HEK293T (cell line): ENCODE data around the gene KCNQ1.

Source experiments
- CTCF ChIA-PET: fragments of 350-600 bp; formaldehyde crosslinking; extraction: SDS; loops from one replicate; lab custom pipeline; 2021; ENCODE audit warnings: antibody characterized with exemption, inconsistent platforms; lab: Yijun Ruan, JAX
- POLR2A ChIA-PET: fragments of 350-600 bp; formaldehyde crosslinking; extraction: SDS; loops from one replicate; lab custom pipeline; 2020; ENCODE audit warnings: antibody characterized with exemption, inconsistent platforms; lab: Yijun Ruan, JAX
- DNase-seq: peaks from one replicate; pipeline ENCODE4 v3.0.0; 2012; ENCODE audit warnings: mixed read lengths; ENCODE audit errors: extremely low spot score
- ARNT ChIP-seq: fragments of 450-650 bp; IDR thresholded peaks from 2 replicates; pipeline ENCODE4 v1.6.1; 2017; ENCODE audit warnings: mild to moderate bottlenecking
- BHLHE40 ChIP-seq: fragments of 450-650 bp; IDR thresholded peaks from 2 replicates; pipeline ENCODE4 v1.6.1; 2016; ENCODE audit warnings: mild to moderate bottlenecking, moderate library complexity, borderline replicate concordance
- CTBP1 ChIP-seq: fragments of 450-650 bp; IDR thresholded peaks from 2 replicates; pipeline ENCODE4 v1.6.1; 2016; ENCODE audit warnings: borderline replicate concordance
- ELF4 ChIP-seq: fragments of 450-650 bp; IDR thresholded peaks from 2 replicates; pipeline ENCODE4 v1.6.1; 2017; ENCODE audit warnings: antibody characterized with exemption
- FOXA1 ChIP-seq: fragments of 450-650 bp; IDR thresholded peaks from 2 replicates; pipeline ENCODE4 v1.6.1; 2016; ENCODE audit warnings: mild to moderate bottlenecking
- FOXK2 ChIP-seq: fragments of 450-650 bp; IDR thresholded peaks from 2 replicates; pipeline ENCODE4 v1.6.1; 2016; ENCODE audit warnings: mild to moderate bottlenecking
- FOXM1 ChIP-seq: fragments of 450-650 bp; IDR thresholded peaks from 2 replicates; pipeline ENCODE4 v1.6.1; 2017; ENCODE audit warnings: mild to moderate bottlenecking, borderline replicate concordance
- HDGF ChIP-seq: fragments of 450-650 bp; IDR thresholded peaks from 2 replicates; pipeline ENCODE4 v1.6.1; 2017; ENCODE audit warnings: antibody characterized with exemption, borderline replicate concordance
- L3MBTL2 ChIP-seq: fragments of 450-650 bp; conservative IDR thresholded peaks from 2 replicates; pipeline ENCODE4 v1.6.1; 2016; ENCODE audit warnings: mild to moderate bottlenecking
- LEF1 ChIP-seq: fragments of 450-650 bp; IDR thresholded peaks from 2 replicates; pipeline ENCODE4 v1.6.1; 2017; ENCODE audit warnings: mild to moderate bottlenecking, borderline replicate concordance
- NFRKB ChIP-seq: fragments of 450-650 bp; IDR thresholded peaks from 2 replicates; pipeline ENCODE4 v1.6.1; 2016; ENCODE audit warnings: mild to moderate bottlenecking, moderate library complexity
- PKNOX1 ChIP-seq: fragments of 450-650 bp; IDR thresholded peaks from 2 replicates; pipeline ENCODE4 v1.6.1; 2016
- SP1 ChIP-seq: fragments of 450-650 bp; IDR thresholded peaks from 2 replicates; pipeline ENCODE4 v1.6.1; 2017
- SUZ12 ChIP-seq: fragments of 450-650 bp; IDR thresholded peaks from 2 replicates; pipeline ENCODE4 v1.6.1; 2016; ENCODE audit warnings: mild to moderate bottlenecking
- TARDBP ChIP-seq: fragments of 450-650 bp; IDR thresholded peaks from 2 replicates; pipeline ENCODE4 v1.6.1; 2016
- ZNF384 ChIP-seq: fragments of 450-650 bp; IDR thresholded peaks from 2 replicates; pipeline ENCODE4 v1.6.1; 2016

KCNQ1 gene

GRCh38 chr11:2521081-2521732 is 76.4 kb downstream of the KCNQ1 start:
- ChIA-PET CTCF (no interaction called here), POLR2A (no interaction called here)
- no peak for DNase-seq
- TF ChIP-seq CTBP1 = no peak

GRCh38 chr11:2521733-2522630 is 77.2 kb downstream of the KCNQ1 start:
- DNase-seq = no peak
- ChIA-PET POLR2A (no interaction called here), CTCF (interaction anchor here (0.6 kb wide), 1 partner anchor 901 kb away, joined by 3 read pairs; no protein-coding TSS in a partner anchor)
- TF ChIP-seq HDGF (no peak), PKNOX1 (no peak), L3MBTL2 (no peak), FOXK2 (no peak), ELF4 (no peak), CTBP1 (no peak), FOXM1 (no peak), BHLHE40 (no peak), TARDBP (no peak)

- CTCF ChIA-PET = interaction anchor here (0.6 kb wide), 1 partner anchor 900 kb away, joined by 3 read pairs; no protein-coding TSS in a partner anchor
- TF ChIP-seq BHLHE40 (no peak), SP1 (no peak), PKNOX1 (no peak), ARNT (no peak), CTBP1 (no peak), FOXA1 (no peak), NFRKB (no peak), SUZ12 (no peak), ZNF384 (no peak), LEF1 (no peak), HDGF (no peak), FOXK2 (no peak), FOXM1 (no peak)
- DNase-seq = no peak
- POLR2A ChIA-PET = no interaction called here
Observed at GRCh38 chr11:2522631-2523255, 77.9 kb downstream of the KCNQ1 start.

GRCh38 chr11:2523821-2524391 is 79.1 kb downstream of the KCNQ1 start:
- DNase-seq = no peak
- ChIA-PET CTCF (no interaction called here), POLR2A (no interaction called here)
- TF ChIP-seq L3MBTL2 = no peak
- no peak for TF ChIP-seq LEF1
- no peak for TF ChIP-seq ELF4
- no peak for TF ChIP-seq SP1
- no peak for TF ChIP-seq PKNOX1
- TF ChIP-seq NFRKB = no peak
- TF ChIP-seq ARNT = no peak
- TF ChIP-seq FOXM1 = no peak
- no peak for TF ChIP-seq CTBP1
- TF ChIP-seq TARDBP = no peak
- TF ChIP-seq ZNF384 = no peak
- TF ChIP-seq SUZ12 = no peak
- no peak for TF ChIP-seq FOXA1
- no peak for TF ChIP-seq BHLHE40
- TF ChIP-seq HDGF = no peak
- no peak for TF ChIP-seq FOXK2

- DNase-seq = no peak
- ChIA-PET CTCF (no interaction called here), POLR2A (no interaction called here)
- TF ChIP-seq FOXK2 (no peak), FOXA1 (no peak), CTBP1 (no peak), FOXM1 (no peak), ARNT (no peak), PKNOX1 (no peak), ZNF384 (no peak), BHLHE40 (no peak), SUZ12 (no peak), NFRKB (no peak), ELF4 (no peak), HDGF (no peak), TARDBP (no peak), L3MBTL2 (no peak), SP1 (no peak), LEF1 (no peak)
Observed at GRCh38 chr11:2524446-2525165, 79.8 kb downstream of the KCNQ1 start.
